ENCODE measurements around the gene MBD1.
"Not testable (repeated sequence)": the region's sequence is repeated elsewhere in the genome, so short reads cannot be mapped to it uniquely, and the experiment has no call there.

Gene MBD1

DNA sequence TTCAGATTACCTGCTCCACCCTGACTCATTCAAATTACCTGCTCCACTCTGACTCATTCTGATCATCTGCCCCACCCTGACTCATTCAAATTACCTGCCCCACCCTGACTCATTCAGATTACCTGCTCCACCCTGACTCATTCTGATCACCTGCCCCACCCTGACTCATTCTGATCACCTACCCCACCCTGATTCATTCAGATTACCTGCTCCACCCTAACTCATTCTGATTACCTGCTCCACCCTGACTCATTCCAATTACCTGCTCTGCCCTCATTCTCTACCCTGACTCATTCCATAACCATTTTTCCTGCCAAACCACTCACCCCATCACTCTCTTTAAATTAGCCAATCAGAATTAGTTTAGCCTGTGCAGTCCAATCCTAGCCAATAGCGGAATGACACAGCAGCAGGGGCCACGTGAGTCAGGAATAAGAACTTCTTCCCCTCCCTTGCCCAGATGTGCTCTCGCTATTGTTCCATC lies 41.2 kb downstream of the MBD1 start:
- DNase-seq (ENCODE audit: low read depth), result no peak
- TF ChIP-seq, protein P1, sequence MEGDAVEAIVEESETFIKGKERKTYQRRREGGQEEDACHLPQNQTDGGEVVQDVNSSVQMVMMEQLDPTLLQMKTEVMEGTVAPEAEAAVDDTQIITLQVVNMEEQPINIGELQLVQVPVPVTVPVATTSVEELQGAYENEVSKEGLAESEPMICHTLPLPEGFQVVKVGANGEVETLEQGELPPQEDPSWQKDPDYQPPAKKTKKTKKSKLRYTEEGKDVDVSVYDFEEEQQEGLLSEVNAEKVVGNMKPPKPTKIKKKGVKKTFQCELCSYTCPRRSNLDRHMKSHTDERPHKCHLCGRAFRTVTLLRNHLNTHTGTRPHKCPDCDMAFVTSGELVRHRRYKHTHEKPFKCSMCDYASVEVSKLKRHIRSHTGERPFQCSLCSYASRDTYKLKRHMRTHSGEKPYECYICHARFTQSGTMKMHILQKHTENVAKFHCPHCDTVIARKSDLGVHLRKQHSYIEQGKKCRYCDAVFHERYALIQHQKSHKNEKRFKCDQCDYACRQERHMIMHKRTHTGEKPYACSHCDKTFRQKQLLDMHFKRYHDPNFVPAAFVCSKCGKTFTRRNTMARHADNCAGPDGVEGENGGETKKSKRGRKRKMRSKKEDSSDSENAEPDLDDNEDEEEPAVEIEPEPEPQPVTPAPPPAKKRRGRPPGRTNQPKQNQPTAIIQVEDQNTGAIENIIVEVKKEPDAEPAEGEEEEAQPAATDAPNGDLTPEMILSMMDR (conservative IDR thresholded peaks at IDR 0.05; ENCODE audit: low read length), result no peak
- no peak overlapping the region for H3K4me3 ChIP-seq (ENCODE audit: low read length)

DNA sequence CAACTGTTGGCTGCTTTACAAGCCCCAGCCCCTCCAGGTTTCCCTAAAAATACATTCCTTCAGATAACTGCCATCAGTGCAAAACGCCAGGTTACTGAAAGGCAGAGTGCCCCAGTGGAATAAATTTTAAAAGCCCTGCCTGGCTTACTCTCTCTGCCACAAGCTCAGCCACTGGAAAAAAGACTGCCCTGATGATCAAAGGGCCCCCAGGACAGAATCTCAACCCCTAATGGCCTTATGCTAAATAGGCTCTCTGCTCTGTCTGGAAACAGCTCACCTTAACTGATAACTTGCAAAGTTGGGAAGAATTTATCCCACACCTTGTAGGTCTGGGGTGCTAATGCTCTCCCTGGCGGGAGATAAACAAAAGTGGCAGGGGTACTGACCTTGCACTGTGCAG lies 48.9 kb downstream of the MBD1 start:
- no peak overlapping the region for H3K4me3 ChIP-seq (ENCODE audit: low read length)
- DNase-seq (ENCODE audit: low read depth), result no peak
- TF ChIP-seq, protein P1 (conservative IDR thresholded peaks at IDR 0.05; ENCODE audit: low read length), result no peak

DNA sequence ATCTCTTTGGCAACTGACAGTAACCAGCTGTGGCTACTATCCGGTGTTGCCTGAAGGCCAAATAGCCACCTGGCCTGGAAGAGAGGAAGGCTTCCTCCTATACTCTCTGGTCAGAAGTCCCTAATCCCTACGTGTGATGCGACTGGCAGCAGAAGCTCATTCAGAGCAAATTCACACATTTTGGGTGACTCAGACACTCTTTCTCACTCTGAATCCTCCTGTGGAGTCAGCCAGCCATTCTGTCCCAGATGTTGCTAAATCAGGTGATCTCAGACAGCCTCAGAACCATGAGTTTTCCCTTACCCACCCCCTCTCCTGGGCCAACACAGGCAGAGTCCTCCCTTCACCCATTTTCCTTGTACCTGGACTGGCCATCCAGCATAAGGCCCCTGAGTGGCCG lies 49.7 kb downstream of the MBD1 start:
- TF ChIP-seq, protein P1 (conservative IDR thresholded peaks at IDR 0.05; ENCODE audit: low read length), result no peak
- no peak for DNase-seq (ENCODE audit: low read depth)
- H3K4me3 ChIP-seq (ENCODE audit: low read length), result no peak overlapping the region

DNA sequence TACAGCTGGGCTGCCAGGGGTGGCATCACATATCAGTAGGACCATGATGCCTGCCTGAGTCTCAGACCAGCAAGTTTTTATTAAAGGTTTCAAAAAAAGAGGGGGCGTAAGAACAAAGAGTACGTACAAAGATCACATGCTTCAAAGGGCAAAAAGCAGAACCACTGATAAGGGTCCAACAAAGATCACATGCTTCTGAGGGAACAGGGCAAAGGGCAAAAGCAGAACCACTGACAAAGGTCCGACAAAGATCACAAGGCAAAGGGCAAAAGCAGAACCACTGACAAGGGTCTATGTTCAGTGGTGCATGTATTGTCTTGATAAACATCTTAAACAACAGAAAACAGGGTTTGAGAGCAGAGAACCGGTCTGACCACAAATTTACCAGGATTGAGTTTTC lies 61.1 kb downstream of the MBD1 start:
- not testable (repeated sequence) for DNase-seq (ENCODE audit: low read depth); H3K4me3 ChIP-seq (ENCODE audit: low read length)

Data from AG10803 (cell line).